Small intestine (tissue), 16 donors: ENCODE results near the gene NCAPD3. TPM values are rescaled to one million over a fixed set of nuclear protein-coding genes. Genes with fewer than 3 reads are reported as not detected.
A peak's percentile ranks its signal among the peaks of the same experiment; 100 is the strongest.

Experiments
- DNase-seq, 2 donors: peaks; one replicate each; pipeline versions ENCODE4 v3.0.0 to v3.0.0-alpha.2; 2013
- FAIRE-seq: peaks from 2 replicates; lab custom pipeline; 2012; peaks lifted over from hg19 to GRCh38; lab: Jason Lieb, UNC
- H3K27ac ChIP-seq, 3 donors: one replicate each; pipeline ENCODE4 v1.5.1; 2013; ENCODE audit warnings: low read length in 2 of 3, mild to moderate bottlenecking in 2 of 3, control low read depth in 1 of 3, inconsistent platforms in 1 of 3, low read depth in 1 of 3, moderate library complexity in 1 of 3
- H3K27me3 ChIP-seq, 3 donors: one replicate each; pipeline ENCODE4 v1.6.1; 2013; ENCODE audit warnings: low read length in 3 of 3, inconsistent platforms in 1 of 3; ENCODE audit not compliant: control insufficient read depth in 3 of 3, insufficient read depth in 3 of 3
- H3K36me3 ChIP-seq, 3 donors: one replicate each; pipeline ENCODE4 v1.6.1; 2013; ENCODE audit warnings: low read length in 3 of 3, inconsistent platforms in 1 of 3, low read depth in 1 of 3, mild to moderate bottlenecking in 1 of 3, moderate library complexity in 1 of 3; ENCODE audit not compliant: control insufficient read depth in 3 of 3, insufficient read depth in 2 of 3
- H3K4me1 ChIP-seq, 3 donors: one replicate each; pipeline ENCODE4 v1.6.1; 2013; ENCODE audit warnings: low read length in 2 of 3, inconsistent platforms in 1 of 3, low read depth in 1 of 3, mild to moderate bottlenecking in 1 of 3, moderate library complexity in 1 of 3; ENCODE audit not compliant: control insufficient read depth in 3 of 3, insufficient read depth in 2 of 3
- H3K4me3 ChIP-seq, 3 donors: one replicate each; pipeline ENCODE4 v1.5.1; 2013; ENCODE audit warnings: low read length in 3 of 3, control low read depth in 1 of 3, inconsistent platforms in 1 of 3, low read depth in 1 of 3, mild to moderate bottlenecking in 1 of 3, moderate library complexity in 1 of 3
- H3K9me3 ChIP-seq, 2 donors: one replicate each; pipeline ENCODE4 v1.6.1; 2013; ENCODE audit warnings: low read depth in 1 of 2, low read length in 1 of 2; ENCODE audit not compliant: control insufficient read depth in 2 of 2, insufficient read depth in 1 of 2
- whole genome bisulfite sequencing, 3 donors: extraction: QIAGEN DNeasy Blood & Tissue Kit; methylation state at CpG; one replicate each; pipeline ENCODE4 v1.1.7; 2013; 5-methylcytosine and 5-hydroxymethylcytosine counted together
- long read RNA-seq, 10 donors: transcript quantifications; one replicate each; lab custom pipeline, GENCODE V29; 2026
- polyA plus RNA-seq, 4 donors: library from polyadenylated mRNA; stranded (reverse) in 3 of 4; unstranded in 1 of 4; fragments of 200-250 nt in 3 of 4; fragments of 120-200 nt in 1 of 4; gene quantifications; one replicate each; pipeline versions ENCODE4 v1.2.1 to v1.2.3, GENCODE V29; 2013
- donor health status: healthy with polysubstance abuse.
- donor health status: control.
- donor health status: control.
- donor health status: Bipolar disorder and iron deficiency.
- donor health status: healthy.

The NCAPD3 gene, protein sequence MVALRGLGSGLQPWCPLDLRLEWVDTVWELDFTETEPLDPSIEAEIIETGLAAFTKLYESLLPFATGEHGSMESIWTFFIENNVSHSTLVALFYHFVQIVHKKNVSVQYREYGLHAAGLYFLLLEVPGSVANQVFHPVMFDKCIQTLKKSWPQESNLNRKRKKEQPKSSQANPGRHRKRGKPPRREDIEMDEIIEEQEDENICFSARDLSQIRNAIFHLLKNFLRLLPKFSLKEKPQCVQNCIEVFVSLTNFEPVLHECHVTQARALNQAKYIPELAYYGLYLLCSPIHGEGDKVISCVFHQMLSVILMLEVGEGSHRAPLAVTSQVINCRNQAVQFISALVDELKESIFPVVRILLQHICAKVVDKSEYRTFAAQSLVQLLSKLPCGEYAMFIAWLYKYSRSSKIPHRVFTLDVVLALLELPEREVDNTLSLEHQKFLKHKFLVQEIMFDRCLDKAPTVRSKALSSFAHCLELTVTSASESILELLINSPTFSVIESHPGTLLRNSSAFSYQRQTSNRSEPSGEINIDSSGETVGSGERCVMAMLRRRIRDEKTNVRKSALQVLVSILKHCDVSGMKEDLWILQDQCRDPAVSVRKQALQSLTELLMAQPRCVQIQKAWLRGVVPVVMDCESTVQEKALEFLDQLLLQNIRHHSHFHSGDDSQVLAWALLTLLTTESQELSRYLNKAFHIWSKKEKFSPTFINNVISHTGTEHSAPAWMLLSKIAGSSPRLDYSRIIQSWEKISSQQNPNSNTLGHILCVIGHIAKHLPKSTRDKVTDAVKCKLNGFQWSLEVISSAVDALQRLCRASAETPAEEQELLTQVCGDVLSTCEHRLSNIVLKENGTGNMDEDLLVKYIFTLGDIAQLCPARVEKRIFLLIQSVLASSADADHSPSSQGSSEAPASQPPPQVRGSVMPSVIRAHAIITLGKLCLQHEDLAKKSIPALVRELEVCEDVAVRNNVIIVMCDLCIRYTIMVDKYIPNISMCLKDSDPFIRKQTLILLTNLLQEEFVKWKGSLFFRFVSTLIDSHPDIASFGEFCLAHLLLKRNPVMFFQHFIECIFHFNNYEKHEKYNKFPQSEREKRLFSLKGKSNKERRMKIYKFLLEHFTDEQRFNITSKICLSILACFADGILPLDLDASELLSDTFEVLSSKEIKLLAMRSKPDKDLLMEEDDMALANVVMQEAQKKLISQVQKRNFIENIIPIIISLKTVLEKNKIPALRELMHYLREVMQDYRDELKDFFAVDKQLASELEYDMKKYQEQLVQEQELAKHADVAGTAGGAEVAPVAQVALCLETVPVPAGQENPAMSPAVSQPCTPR (N-terminal part only)
- 10 to 100 TPM in 2 of 4 donors, 1 to 10 TPM in 2; 3.4 to 19.2 (median 7.9) TPM for polyA plus RNA-seq
- long read RNA-seq, donor 1, partial matches to known transcripts, result 37 of 61 reads
- long read RNA-seq, donor 1, other reads (novel, unspliced or antisense), result 24 of 61 reads
- long read RNA-seq, donor 2, result 0 reads
- long read RNA-seq, donor 3, result 0 reads
- long read RNA-seq, donor 4, result 0 reads
- long read RNA-seq, donor 5, result 0 reads
- long read RNA-seq, donor 6, full-length matches to known transcripts, result 1 of 1 reads
- long read RNA-seq, donor 6, partial matches to known transcripts, result 0 of 1 reads
- long read RNA-seq, donor 6, other reads (novel, unspliced or antisense), result 0 of 1 reads
- long read RNA-seq, donor 7, result 0 reads
- long read RNA-seq, donor 8, partial matches to known transcripts, result 0 of 1 reads
- long read RNA-seq, donor 8, other reads (novel, unspliced or antisense), result 0 of 1 reads
- long read RNA-seq, donor 9, result 0 reads
- long read RNA-seq, donor 10, full-length matches to known transcripts, result 1 of 1 reads
- long read RNA-seq, donor 10, partial matches to known transcripts, result 0 of 1 reads
- long read RNA-seq, donor 10, other reads (novel, unspliced or antisense), result 0 of 1 reads

DNA sequence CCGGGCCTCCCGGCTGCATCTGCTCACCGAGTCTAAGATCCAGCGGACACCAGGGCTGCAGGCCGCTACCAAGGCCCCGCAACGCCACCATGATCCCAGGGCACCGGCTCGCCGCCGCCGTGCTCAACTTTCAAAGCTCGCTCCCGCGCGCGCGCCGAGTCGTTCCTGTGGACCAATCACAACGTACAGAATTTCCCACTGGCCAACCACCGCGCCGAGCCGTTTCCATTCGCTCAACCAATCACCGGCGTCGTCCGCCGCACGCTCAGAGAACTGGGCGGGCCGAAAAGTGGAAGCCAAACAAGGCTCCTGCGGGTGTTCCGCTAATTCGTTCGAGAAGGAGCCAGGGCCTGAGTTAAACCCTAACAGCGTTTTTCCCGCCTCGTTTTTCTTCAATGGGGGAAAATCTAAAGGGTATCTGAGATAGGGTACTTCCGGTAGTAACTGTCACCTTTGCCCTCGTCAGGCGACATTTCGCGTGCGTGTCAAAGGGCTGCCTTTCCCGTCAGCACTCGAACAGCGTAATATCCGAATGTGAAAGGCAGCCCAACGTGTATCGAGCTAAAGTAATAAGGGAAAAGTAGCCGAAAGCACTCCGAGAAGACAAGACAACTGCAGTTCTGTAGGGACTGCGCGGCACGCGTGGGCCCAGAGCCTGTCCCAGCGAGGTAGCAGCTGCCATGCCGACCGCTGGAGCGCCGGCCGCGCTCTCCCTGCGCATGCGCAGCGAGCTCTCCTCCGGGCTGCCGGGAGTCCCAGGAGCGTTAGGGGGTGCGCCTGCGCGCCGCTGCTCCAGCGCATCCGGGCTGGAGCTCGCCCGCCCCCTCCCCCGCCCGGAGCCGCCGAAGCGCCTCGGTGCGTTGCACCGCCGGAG lies at the start of gene NCAPD3, which contains the start of gene VPS26B:
TSS of gene NCAPD3 (minus strand) at position 132 of the 874 bp plus-strand sequence. CDS start at position 91, 41 bp downstream.
TSS of gene VPS26B (plus strand) at position 836 of the 874 bp plus-strand sequence. CDS start 452 bp downstream, outside the sequence.
- Histone ChIP-seq H3K4me1 (peaks cover 6 to 16% (median 12%) of the 10 kb centered on the region in 3 donors), H3K27me3 (no peaks in the 10 kb centered on the region), H3K4me3 (peak within 1 kb of the TSS; percentile 79 to 87 (median 85)), H3K36me3 (peaks cover 0 to 8% (median 0%) of the 10 kb centered on the region in 3 donors), H3K9me3 (no peaks in the 10 kb centered on the region), H3K27ac (peak within 1 kb of the TSS; percentile 76 to 94 (median 90))
- WGBS, 3 donors, result 0% methylated on average over 66 to 89 of the region's 89 CpGs
- DNase-seq (peak; percentile 97 to 98), FAIRE-seq (no peak)

DNA sequence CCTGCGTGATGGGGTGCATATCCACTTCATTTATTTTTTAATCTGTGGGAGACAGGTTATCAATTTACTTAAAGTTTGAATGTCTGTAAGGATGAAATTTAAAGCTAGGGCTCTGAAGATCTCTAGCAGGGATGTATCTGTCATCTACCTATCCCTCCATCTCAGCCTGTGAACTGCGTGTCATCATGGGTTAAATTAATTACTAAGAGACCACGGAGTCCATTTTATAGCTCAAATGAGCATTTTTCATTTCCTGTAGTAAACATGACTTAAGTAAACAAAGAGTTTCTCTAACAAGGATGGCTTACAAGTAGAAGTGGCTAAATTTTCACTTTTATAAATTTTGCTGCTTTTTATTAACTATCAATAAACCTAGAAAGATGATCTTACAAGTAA lies 49.5 kb upstream of the NCAPD3 start:
- 31 to 37% (median 34%) methylated on average over 3 of the region's 3 CpGs for WGBS, 3 donors
- H3K4me1 ChIP-seq, result peaks cover 0 to 5% (median 0%) of the 10 kb centered on the region in 3 donors
- H3K36me3 ChIP-seq, result no peaks in the 10 kb centered on the region
- H3K9me3 ChIP-seq, result peaks cover 0 to 2% of the 10 kb centered on the region in 2 donors
- H3K27me3 ChIP-seq, result peaks cover 7 to 68% (median 33%) of the 10 kb centered on the region in 3 donors
- no peak for FAIRE-seq
- H3K27ac ChIP-seq, result no peak overlapping the region
- H3K4me3 ChIP-seq, result no peak overlapping the region
- no peak for DNase-seq

DNA sequence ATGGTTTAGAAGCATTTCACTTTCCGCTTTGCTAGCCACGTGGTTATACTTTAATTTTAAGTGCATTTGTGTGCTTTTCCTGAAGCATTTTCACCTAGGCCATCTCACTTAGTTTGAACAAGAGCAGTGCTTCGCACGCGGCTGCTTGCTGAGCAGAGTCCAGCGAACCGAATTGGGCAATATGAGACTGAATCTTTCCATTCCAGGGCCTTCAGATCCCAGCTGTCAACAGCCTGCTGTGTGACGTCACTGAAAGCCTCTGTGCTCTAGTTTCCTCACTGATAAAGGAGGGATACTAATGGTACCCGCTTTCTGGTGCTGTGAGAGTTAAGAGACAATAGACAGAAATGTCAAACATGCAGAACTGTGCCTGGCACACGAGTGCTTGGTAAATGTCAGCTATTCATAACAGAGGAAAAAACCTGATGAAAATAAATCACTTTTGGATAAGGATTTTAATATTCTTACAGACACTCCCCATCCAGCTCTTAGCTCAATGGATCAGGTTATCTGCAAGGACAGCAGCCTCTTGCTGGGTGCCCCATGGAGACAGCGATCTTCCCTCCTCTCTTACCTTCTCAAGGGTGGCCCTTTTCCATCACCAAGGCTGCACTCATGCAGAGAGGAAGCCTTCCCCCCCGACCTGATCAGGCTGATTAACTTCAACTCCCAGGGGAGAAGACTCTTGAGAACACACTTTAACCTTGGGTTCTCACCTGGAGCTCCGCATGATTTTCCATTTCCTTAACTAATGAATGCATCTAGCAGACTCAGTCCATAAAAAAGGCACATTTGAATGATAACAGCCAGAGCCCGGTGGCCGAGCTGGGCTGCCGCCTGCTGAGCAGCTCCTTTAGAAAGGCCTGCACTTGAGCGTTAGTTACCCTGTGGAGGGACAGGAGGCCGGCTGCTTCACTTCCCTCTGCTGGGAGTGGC lies 48.9 kb upstream of the NCAPD3 start:
- no peak for FAIRE-seq
- peak; percentile 10 to 69 for DNase-seq
- 22 to 31% (median 28%) methylated on average over 18 of the region's 18 CpGs for WGBS, 3 donors

GRCh38 chr11:134271978-134272377 lies 48.2 kb upstream of the NCAPD3 start:
- Histone ChIP-seq H3K27me3 (peaks cover 7 to 55% (median 24%) of the 10 kb centered on the region in 3 donors), H3K36me3 (no peaks in the 10 kb centered on the region), H3K4me1 (peaks cover 0 to 5% (median 0%) of the 10 kb centered on the region in 3 donors), H3K4me3 (no peak overlapping the region), H3K27ac (no peak overlapping the region), H3K9me3 (no peaks in the 10 kb centered on the region)
- WGBS, 3 donors, result 72 to 92% (median 92%) methylated on average over 4 of the region's 4 CpGs
- no peak for DNase-seq
- no peak for FAIRE-seq

More for the DNA sequence above, 48.9 kb upstream of the NCAPD3 start:
- Histone ChIP-seq H3K4me3 (no peak overlapping the region), H3K9me3 (no peaks in the 10 kb centered on the region), H3K4me1 (peaks cover 0 to 5% (median 0%) of the 10 kb centered on the region in 3 donors), H3K27me3 (peaks cover 7 to 61% (median 30%) of the 10 kb centered on the region in 3 donors), H3K36me3 (no peaks in the 10 kb centered on the region), H3K27ac (no peak overlapping the region)

- no peaks in the 10 kb centered on the region for H3K9me3 ChIP-seq
- no peaks in the 10 kb centered on the region for H3K4me1 ChIP-seq
- peaks cover 5 to 41% (median 11%) of the 10 kb centered on the region in 3 donors for H3K27me3 ChIP-seq
- 22 to 38% (median 30%) methylated on average over 5 of the region's 5 CpGs for WGBS, 3 donors
- FAIRE-seq (no peak), DNase-seq (no peak)
- H3K4me3 ChIP-seq, result no peak overlapping the region
- H3K27ac ChIP-seq, result no peak overlapping the region
- no peaks in the 10 kb centered on the region for H3K36me3 ChIP-seq
Observed at GRCh38 chr11:134270250-134270714, 46.5 kb upstream of the NCAPD3 start.

DNA sequence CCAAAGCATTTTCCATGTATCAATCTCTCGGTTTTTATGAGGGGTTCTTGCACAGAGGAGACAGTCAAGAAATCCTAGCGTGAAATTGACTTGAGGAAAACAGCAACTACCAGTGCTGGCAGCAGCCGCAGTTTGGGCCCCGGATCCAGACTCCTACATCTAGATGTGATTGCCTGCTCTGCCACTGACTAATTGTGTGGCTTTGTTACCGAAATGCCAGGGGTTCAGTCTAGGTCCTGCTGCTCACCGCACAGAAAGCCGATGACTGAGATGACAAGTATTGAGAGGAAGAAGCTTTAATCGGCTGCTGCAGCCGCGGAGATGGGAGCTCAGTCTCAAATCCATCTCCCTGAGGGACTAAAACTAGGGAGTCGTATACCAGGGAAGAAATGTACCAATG lies 44.2 kb upstream of the NCAPD3 start:
- FAIRE-seq (no peak), DNase-seq (no peak)
- Histone ChIP-seq H3K9me3 (no peaks in the 10 kb centered on the region), H3K4me3 (no peak overlapping the region), H3K27me3 (peaks cover 1 to 27% (median 6%) of the 10 kb centered on the region in 3 donors), H3K36me3 (peaks cover 5 to 7% (median 6%) of the 10 kb centered on the region in 3 donors), H3K27ac (no peak overlapping the region), H3K4me1 (no peaks in the 10 kb centered on the region)
- WGBS, 3 donors, result 85 to 94% (median 91%) methylated on average over 11 of the region's 11 CpGs
